Thoracic aorta (tissue), 2 donors: ENCODE measurements around the gene EPHA1. TPM values are rescaled to one million over a fixed set of nuclear protein-coding genes. Genes with fewer than 3 reads are reported as not detected.

Experiments used
- ATAC-seq: fragments of 150-250 bp; one replicate; pipeline ENCODE4 v1.8.0; 2017; ENCODE audit warnings: low read depth; ENCODE audit not compliant: insufficient number of reproducible peaks, low FRiP score
- DNase-seq: peaks from one replicate; pipeline ENCODE4 v3.0.0-alpha.2; 2020; ENCODE audit warnings: low spot score
- H3K27ac ChIP-seq, 2 donors: fragments of 200-600 bp; sonication (generic); 1 replicate in 1 of 2; 2 replicates in 1 of 2; pipeline ENCODE4 v1.5.1; 2016; ENCODE audit warnings: mild to moderate bottlenecking in 2 of 2, moderate library complexity in 2 of 2
- H3K27me3 ChIP-seq: fragments of 200-600 bp; sonication (generic); replicated peaks from 2 replicates; pipeline ENCODE4 v1.6.0; 2016; ENCODE audit warnings: mild to moderate bottlenecking; ENCODE audit not compliant: insufficient read depth
- H3K36me3 ChIP-seq: fragments of 200-600 bp; sonication (generic); one replicate; pipeline ENCODE4 v1.5.1; 2016
- H3K4me1 ChIP-seq, 2 donors: fragments of 200-600 bp; sonication (generic); 1 replicate in 1 of 2; 2 replicates in 1 of 2; pipeline versions ENCODE4 v1.5.1 to v1.6.0; 2016; ENCODE audit warnings: low read depth in 2 of 2, mild to moderate bottlenecking in 1 of 2; ENCODE audit not compliant: control insufficient read depth in 1 of 2
- H3K4me3 ChIP-seq: fragments of 200-600 bp; sonication (generic); 2 replicates; pipeline ENCODE4 v1.5.1; 2016; ENCODE audit warnings: mild to moderate bottlenecking
- H3K9me3 ChIP-seq: fragments of 200-600 bp; sonication (generic); 2 replicates; pipeline ENCODE4 v1.5.1; 2016
- CTCF ChIP-seq: fragments of 200-600 bp; sonication (generic); IDR thresholded peaks from one replicate; pipeline ENCODE4 v1.5.1; 2019; ENCODE audit warnings: antibody characterized with exemption
- total RNA-seq, 2 donors: library from RNA; depleted of rRNA; stranded (reverse); fragments of >200 nt; gene quantifications; one replicate each; pipeline versions ENCODE4 v1.1.0 to v1.2.3, GENCODE V29; 2016

Gene EPHA1
- total RNA-seq, 2 donors from 2014 or later: 0.41 to 0.49 TPM

DNA sequence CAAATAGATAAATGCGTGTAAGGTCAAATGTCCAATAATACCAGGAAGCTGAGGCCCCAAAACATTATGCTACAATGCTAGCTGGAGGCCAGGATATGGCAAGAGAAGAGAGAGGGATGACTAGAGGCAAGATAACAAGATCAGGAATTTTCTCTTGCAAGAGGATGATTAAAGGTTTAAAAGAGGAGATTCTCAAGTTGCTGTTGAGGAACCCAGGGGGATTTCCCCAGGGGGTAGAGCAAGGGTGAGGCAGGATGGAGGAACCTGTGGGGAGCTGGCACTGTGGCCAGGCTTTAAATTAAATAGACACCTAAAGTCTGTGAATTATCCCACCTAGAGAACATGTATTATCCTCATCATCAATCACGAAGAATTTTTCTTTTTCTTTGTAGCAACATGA, 31.2 kb upstream of the EPHA1 start:
- Histone ChIP-seq H3K4me1 (no peaks in the 10 kb centered on the region), H3K36me3 (no peaks in the 10 kb centered on the region), H3K27ac (no peak overlapping the region), H3K27me3 (no peaks in the 10 kb centered on the region), H3K4me3 (no peak overlapping the region), H3K9me3 (no peaks in the 10 kb centered on the region)
- TF ChIP-seq CTCF: no peak
- DNase-seq (no peak), ATAC-seq (no peak)

DNA sequence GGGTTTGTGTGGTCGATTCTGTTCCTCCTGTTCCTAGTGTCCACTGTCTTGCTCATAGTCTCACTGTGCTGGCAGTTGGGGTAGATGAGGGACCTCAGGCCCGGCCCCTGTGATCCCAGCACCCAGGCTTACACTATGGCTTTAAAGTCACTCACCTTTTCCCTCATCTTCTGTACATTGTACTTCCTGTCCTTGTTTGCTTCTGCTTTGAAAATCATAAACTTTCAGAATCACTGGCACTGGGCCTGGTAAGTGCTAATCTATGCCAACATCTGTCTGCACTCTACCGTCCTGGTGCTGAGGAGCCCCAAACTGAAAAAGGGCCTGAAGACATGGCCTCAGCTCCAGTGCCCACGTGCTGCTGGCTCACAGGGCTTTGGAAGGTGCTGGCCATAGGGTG, 28.9 kb upstream of the EPHA1 start:
- no peak overlapping the region for H3K4me3 ChIP-seq
- no peak for ATAC-seq

DNA sequence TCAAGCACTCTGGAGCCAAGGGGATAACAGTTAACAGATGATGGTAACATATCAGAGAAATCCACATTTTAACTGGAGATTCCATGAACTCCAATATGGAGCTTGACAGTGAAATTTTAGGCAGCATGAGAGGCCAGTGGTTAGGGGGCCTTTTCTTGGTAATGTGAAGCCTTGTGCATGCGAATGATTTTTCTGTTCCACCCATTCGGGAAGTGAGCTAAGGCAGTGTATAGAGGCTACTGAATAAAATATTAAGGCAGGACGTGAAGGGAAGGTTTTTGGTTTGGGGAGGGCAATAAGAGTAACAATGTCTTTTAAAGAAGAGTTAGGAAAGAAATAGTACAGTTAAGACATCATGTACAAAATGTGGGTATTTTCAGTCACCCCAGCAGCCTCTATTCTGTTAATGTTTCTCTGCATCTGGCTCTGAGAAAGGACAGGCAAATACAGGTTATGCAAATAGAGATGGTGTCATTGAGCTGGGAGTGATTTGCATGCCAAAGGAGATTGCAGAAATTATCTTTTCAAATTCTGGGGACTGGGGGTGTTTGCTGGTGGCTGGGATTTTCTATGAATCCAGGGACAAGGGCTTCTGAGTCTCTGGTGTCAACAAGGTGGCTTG, 27.8 kb upstream of the EPHA1 start:
- H3K27ac ChIP-seq: no peak overlapping the region
- no peaks in the 10 kb centered on the region for H3K4me1 ChIP-seq
- H3K4me3 ChIP-seq: no peak overlapping the region
- H3K27me3 ChIP-seq: no peaks in the 10 kb centered on the region
- H3K36me3 ChIP-seq: no peaks in the 10 kb centered on the region
- H3K9me3 ChIP-seq: no peaks in the 10 kb centered on the region
- ATAC-seq (no peak), DNase-seq (no peak)
- no peak for TF ChIP-seq CTCF

More for the DNA sequence above, 28.9 kb upstream of the EPHA1 start:
- no peaks in the 10 kb centered on the region for H3K27me3 ChIP-seq
- H3K36me3 ChIP-seq: no peaks in the 10 kb centered on the region
- no peaks in the 10 kb centered on the region for H3K9me3 ChIP-seq
- no peak for DNase-seq
- TF ChIP-seq CTCF: no peak
- no peaks in the 10 kb centered on the region for H3K4me1 ChIP-seq
- no peak overlapping the region for H3K27ac ChIP-seq

- no peak for TF ChIP-seq CTCF
- H3K27me3 ChIP-seq: no peaks in the 10 kb centered on the region
These were observed 26.6 kb upstream of the EPHA1 start for GRCh38 chr7:143435266-143435665.

DNA sequence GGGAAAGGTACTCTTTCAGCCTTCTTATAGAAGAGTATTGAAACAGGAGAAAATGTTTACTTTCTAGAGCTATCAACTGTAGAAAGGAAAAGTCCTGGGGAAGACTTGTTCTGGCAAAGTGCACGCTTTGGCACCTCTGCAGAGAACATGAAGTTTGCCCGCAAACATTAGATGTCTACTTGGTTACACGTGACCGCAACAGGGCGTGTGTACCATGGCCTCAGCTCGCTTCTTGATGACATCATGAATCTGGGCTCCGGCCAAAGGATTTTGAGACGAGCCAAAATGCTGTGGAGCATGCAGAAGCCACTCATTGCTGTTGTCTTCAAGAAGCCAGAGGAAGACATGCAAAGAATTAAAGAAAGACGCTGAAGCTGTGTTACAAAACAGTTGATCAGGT, 26.0 kb upstream of the EPHA1 start:
- Histone ChIP-seq H3K27me3 (no peaks in the 10 kb centered on the region), H3K36me3 (no peaks in the 10 kb centered on the region), H3K4me3 (no peak overlapping the region), H3K9me3 (no peaks in the 10 kb centered on the region), H3K27ac (no peak overlapping the region), H3K4me1 (no peaks in the 10 kb centered on the region)
- no peak for ATAC-seq
- DNase-seq: no peak
- no peak for TF ChIP-seq CTCF

More at GRCh38 chr7:143435266-143435665, 26.6 kb upstream of the EPHA1 start:
- DNase-seq: no peak
- Histone ChIP-seq H3K9me3 (no peaks in the 10 kb centered on the region), H3K4me1 (no peaks in the 10 kb centered on the region), H3K36me3 (no peaks in the 10 kb centered on the region), H3K4me3 (no peak overlapping the region), H3K27ac (no peak overlapping the region)
- no peak for ATAC-seq
